ENCODE data around the gene C1orf115.
"Not testable (repeated sequence)": the region's sequence is repeated elsewhere in the genome, so short reads cannot be mapped to it uniquely, and the experiment has no call there.

C1orf115 gene

GRCh38 chr1:220734571-220735326 lies 44.6 kb downstream of the C1orf115 start:
- no peak overlapping the region for H3K27ac ChIP-seq
- H3K36me3 ChIP-seq, result no peaks in the 10 kb centered on the region
- H3K4me1 ChIP-seq (ENCODE audit: control insufficient read depth in 1 of 2, insufficient read depth in 1 of 2, low read depth in 1 of 2, low read length in 1 of 2), result peaks cover 6 to 11% of the 10 kb centered on the region in 2 experiments
- no peak for TF ChIP-seq CTCF (IDR thresholded peaks at IDR 0.05)
- H3K4me3 ChIP-seq (ENCODE audit: low read depth in 1 of 2, low read length in 1 of 2), result no peak overlapping the region
- no peaks in the 10 kb centered on the region for H3K9me3 ChIP-seq
- H3K27me3 ChIP-seq, result peaks cover 20% of the 10 kb centered on the region

GRCh38 chr1:220736283-220736682 lies 46.1 kb downstream of the C1orf115 start:
- Histone ChIP-seq H3K27me3 (peaks cover 35% of the 10 kb centered on the region), H3K4me1 (ENCODE audit: control insufficient read depth in 1 of 2, insufficient read depth in 1 of 2, low read depth in 1 of 2, low read length in 1 of 2) (peaks cover 6 to 11% of the 10 kb centered on the region in 2 experiments)
- H3K36me3 ChIP-seq; H3K4me3 ChIP-seq (ENCODE audit: low read depth in 1 of 2, low read length in 1 of 2); H3K27ac ChIP-seq; H3K9me3 ChIP-seq: not testable (repeated sequence)

GRCh38 chr1:220741349-220741748 lies 51.2 kb downstream of the C1orf115 start:
- Histone ChIP-seq H3K36me3 (no peaks in the 10 kb centered on the region), H3K9me3 (no peaks in the 10 kb centered on the region), H3K27ac (no peak overlapping the region), H3K4me1 (ENCODE audit: control insufficient read depth in 1 of 2, insufficient read depth in 1 of 2, low read depth in 1 of 2, low read length in 1 of 2) (no peaks in the 10 kb centered on the region), H3K4me3 (ENCODE audit: low read depth in 1 of 2, low read length in 1 of 2) (no peak overlapping the region), H3K27me3 (peaks cover 39% of the 10 kb centered on the region)
- TF ChIP-seq CTCF (IDR thresholded peaks at IDR 0.05), result no peak

GRCh38 chr1:220741825-220742224 lies 51.7 kb downstream of the C1orf115 start:
- no peak for TF ChIP-seq CTCF (IDR thresholded peaks at IDR 0.05)
- peaks cover 44% of the 10 kb centered on the region for H3K27me3 ChIP-seq

GRCh38 chr1:220742520-220742919 lies 52.4 kb downstream of the C1orf115 start:
- peaks cover 51% of the 10 kb centered on the region for H3K27me3 ChIP-seq
- no peak for TF ChIP-seq CTCF (IDR thresholded peaks at IDR 0.05)
- no peaks in the 10 kb centered on the region for H3K9me3 ChIP-seq
- no peaks in the 10 kb centered on the region for H3K36me3 ChIP-seq
- no peak overlapping the region for H3K27ac ChIP-seq
- H3K4me1 ChIP-seq (ENCODE audit: control insufficient read depth in 1 of 2, insufficient read depth in 1 of 2, low read depth in 1 of 2, low read length in 1 of 2), result no peaks in the 10 kb centered on the region
- no peak overlapping the region for H3K4me3 ChIP-seq (ENCODE audit: low read depth in 1 of 2, low read length in 1 of 2)

More at GRCh38 chr1:220741825-220742224, 51.7 kb downstream of the C1orf115 start:
- Histone ChIP-seq H3K9me3 (no peaks in the 10 kb centered on the region), H3K4me3 (ENCODE audit: low read depth in 1 of 2, low read length in 1 of 2) (no peak overlapping the region), H3K4me1 (ENCODE audit: control insufficient read depth in 1 of 2, insufficient read depth in 1 of 2, low read depth in 1 of 2, low read length in 1 of 2) (no peaks in the 10 kb centered on the region), H3K27ac (no peak overlapping the region), H3K36me3 (no peaks in the 10 kb centered on the region)

- H3K27ac ChIP-seq, result no peak overlapping the region
- H3K4me1 ChIP-seq (ENCODE audit: control insufficient read depth in 1 of 2, insufficient read depth in 1 of 2, low read depth in 1 of 2, low read length in 1 of 2), result peaks cover 22 to 23% of the 10 kb centered on the region in 2 experiments
- no peak for TF ChIP-seq CTCF (IDR thresholded peaks at IDR 0.05)
- H3K27me3 ChIP-seq, result peaks cover 38% of the 10 kb centered on the region
- H3K9me3 ChIP-seq, result no peaks in the 10 kb centered on the region
- no peaks in the 10 kb centered on the region for H3K36me3 ChIP-seq
- no peak overlapping the region for H3K4me3 ChIP-seq (ENCODE audit: low read depth in 1 of 2, low read length in 1 of 2)
Measured at GRCh38 chr1:220746851-220747250, 56.7 kb downstream of the C1orf115 start.
